CMK (cell line): ENCODE data around the gene FIGLA.

Experiments
- DNase-seq: peaks from one replicate; pipeline ENCODE4 v3.0.0-alpha.2; 2010; ENCODE audit warnings: low read depth

FIGLA gene

DNA sequence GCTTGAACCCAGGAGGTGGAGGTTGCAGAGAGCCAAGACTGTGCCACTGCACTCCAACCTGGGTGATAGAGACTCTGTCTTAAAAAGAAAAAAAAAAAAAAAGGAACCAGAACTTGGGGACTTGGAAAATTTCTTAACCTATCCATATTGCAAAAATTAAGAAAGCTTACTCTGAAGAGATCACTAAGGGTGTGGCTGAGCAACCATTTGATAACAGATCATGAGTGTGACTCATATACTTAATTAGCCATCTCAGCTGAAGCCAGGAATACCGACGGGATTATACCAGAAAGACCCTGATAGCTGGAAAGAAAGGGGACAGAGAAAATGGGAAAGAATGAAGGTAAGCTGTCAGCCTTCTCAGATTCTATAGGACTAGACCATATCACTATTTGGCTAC is 15.3 kb downstream of the FIGLA start:
- DNase-seq: no peak

DNA sequence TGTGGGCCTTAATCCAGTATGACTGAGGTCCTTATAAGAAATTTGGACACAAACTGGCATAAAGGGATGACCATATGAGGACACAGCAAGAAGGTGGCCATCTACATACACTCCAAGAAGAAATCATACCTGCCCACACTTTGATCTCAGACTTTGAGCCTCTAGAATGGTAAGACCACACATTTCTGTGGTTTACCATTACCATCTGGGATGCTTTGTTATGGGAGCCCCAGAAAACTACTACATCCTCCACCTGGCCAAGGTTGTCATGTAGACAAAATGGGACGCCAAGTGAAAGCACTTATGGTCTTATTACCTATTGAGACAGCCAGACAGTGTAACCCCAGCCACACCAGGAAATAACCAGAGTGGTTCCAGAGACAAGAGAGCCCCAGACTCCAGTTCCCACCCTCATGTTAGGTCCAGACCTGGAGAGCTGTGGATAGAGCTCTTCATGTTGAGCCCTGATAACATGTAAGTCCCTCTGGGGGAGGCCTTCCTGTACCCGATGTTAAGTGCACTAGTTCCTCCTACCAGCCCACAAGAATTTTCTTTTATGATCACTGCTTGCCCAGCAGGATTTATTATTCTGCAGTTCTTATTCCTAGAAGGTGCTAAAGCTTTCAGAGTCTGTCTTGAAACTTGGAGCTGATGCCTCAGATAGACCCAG is 17.8 kb downstream of the FIGLA start:
- no peak for DNase-seq

DNA sequence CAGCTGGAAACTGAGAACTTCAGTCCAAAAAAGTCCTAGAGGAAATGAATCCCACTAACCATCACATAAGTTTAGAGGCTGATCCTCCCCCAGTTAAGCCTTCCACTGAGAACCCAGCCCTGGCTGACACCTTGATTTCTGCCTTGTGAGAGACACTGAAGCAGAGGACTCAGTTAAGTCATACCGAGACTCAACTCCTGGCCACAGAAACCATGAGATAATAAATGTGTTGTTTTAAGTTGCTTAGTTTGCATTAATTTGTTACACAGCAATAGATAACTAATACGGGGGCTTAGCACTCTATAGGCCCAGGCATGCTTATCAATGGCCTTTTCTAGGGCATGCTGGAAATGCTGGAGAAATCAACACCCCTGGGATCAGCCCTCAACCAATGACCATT is 19.0 kb downstream of the FIGLA start:
- no peak for DNase-seq

- DNase-seq: no peak
Observed at GRCh38 chr2:70769450-70769849, 21.0 kb downstream of the FIGLA start.

GRCh38 chr2:70768590-70769085 is 21.8 kb downstream of the FIGLA start:
- no peak for DNase-seq

- DNase-seq: no peak
Observed at GRCh38 chr2:70767699-70768589, 22.5 kb downstream of the FIGLA start, which contains the start of gene ADD2. Gene ADD2 (minus strand): TSS chr2:70768200. CDS start chr2:70706408, 61,792 bp downstream.

DNA sequence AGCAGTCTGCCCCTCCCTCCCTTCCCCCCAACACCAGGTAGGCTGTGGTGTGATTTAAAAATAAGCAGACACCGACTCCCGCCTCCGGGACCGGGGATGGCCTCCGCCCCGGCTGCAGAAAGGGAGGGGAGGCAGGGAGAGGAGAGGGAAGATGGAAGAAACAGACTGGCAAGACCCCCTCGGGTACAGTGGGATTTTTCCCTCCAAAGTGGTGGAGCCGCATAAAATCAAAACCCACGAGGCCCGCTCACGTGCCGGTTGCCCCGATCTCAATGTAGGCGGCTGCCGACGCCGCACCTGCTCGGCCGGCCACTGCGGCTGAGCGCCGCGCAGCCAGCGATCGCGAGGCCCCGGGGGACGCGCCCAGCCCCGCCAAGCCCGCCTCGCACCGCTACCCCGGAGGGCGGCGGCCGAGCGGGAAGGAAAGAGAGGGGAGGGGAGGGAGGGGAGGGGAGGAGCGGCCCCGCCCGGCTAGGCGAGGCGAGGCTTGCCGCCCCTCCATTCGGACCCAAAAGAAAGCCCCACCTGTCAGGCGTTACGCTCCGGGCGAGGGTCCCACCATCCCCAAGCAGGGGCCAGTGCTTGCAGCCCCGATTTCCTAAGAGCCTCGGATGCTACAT is 23.3 kb downstream of the FIGLA start:
- no peak for DNase-seq

- no peak for DNase-seq
Observed at GRCh38 chr2:70766357-70767078, 23.9 kb downstream of the FIGLA start.

DNA sequence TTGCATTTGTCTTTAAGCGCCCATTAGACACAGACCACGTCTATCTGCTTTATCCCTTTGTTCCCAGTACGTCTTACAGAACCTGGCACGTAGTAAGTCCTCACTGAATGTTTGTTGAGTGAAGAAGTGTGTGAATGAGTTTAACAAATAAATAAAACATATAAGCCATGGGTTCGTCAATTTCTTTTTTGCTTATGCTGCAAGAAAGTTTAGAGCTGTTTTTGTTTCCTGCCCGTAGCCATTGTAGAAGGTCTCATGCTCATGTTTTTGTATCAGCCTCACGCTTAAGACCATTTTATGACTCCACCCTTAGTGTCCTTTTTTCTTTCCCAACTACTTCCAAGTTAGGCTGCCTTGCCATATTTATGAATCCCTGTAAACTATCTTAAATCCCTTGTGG is 24.9 kb downstream of the FIGLA start:
- DNase-seq: no peak

GRCh38 chr2:70759446-70759845 is 31.0 kb downstream of the FIGLA start:
- DNase-seq: no peak

DNA sequence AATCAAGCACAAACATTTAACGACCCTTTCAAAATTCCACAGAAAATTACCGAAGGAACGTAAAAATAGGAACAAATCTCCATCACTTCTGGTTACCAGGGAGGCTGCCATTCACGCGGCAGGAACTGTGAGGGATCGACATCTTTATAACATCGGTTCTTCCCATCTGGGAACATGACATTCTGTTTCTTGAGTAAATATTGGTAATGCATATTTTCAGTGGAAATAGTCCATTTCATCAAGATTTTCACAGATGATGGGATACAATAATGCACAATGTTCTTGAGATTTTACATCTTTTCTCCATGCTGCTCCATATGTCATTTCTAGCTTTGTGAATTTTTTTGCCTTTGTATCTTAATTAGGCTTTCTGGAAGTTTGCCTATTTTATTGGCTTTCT is 32.5 kb downstream of the FIGLA start:
- no peak for DNase-seq

DNA sequence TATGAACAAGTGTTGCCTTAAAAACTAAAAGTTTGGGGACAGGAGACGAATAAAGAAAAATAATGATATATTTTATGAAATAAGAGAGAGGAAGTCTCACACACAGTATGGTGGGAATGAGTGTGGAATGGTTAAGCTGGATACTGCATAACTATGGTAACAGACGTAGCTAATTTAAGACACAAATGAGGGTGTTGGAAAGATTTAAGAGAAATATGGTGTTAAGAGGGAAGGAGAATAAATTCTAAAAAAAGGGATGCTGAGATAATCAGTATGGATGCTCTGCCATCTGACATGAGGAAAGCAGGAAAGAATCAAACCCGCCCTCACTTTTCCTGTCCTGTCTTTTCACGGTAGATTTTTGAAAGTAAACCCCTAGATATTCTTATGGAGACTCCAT is 33.1 kb downstream of the FIGLA start:
- DNase-seq: no peak

DNA sequence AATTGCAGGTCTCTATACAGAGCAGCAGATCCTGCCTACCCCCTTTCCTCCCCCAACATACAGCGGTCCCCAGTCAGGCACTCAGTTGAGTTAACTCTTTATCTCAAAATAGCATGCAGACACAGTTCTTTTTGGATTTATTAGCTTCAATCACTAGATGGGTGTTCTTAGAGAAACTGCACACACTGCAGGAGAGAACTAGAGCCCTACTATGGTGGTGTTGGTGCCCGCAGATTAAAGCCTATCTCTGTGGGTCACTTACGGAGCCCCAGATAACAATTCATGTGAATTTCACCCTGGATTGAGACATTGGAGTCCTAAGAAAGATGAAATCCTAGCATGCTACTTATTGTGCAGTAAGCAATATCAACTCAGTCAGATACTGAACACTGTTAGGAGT is 34.3 kb downstream of the FIGLA start:
- no peak for DNase-seq

- no peak for DNase-seq
Observed at GRCh38 chr2:70753902-70754301, 36.5 kb downstream of the FIGLA start.

DNA sequence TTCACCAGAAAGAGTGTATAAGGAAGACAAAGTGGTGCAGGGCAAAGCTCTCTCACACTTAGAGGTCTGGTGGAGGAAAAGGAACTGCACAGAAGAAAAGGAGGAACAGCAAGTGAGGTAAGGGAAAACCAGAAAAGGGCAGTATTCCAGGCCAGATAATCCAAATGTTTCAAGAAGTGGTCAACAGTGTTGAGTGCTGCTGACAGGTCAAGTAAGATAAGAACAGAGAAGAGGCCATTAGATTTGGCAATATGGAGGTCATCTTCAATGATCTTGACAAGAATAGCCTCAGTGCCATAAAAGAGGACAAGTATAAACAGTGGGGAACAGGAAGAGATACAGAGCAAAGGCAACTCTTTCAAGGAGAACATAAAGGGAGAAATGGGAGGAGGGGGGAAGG is 37.4 kb downstream of the FIGLA start:
- DNase-seq: no peak

DNA sequence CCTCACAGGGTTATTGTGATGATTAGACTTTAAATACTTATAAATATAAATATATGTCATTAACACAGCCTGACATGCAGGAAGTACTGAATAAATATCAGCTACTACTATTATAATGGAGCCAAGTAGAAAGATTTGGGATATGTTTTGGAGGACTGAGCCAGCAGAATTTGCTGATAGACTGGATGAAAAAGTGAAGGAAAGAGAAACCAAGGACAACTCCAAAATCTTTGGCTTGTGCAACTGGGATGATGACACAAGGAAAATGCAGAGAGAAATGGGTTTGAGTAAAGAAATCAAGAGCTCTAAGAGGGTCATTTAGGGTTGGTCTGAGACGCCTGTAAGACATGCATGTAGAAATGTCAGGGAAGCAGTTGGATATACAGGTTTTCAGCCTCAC is 38.0 kb downstream of the FIGLA start:
- DNase-seq: no peak

- no peak for DNase-seq
Observed at GRCh38 chr2:70751881-70752280, 38.6 kb downstream of the FIGLA start.

- DNase-seq: no peak
Observed at GRCh38 chr2:70750320-70750719, 40.1 kb downstream of the FIGLA start.

DNA sequence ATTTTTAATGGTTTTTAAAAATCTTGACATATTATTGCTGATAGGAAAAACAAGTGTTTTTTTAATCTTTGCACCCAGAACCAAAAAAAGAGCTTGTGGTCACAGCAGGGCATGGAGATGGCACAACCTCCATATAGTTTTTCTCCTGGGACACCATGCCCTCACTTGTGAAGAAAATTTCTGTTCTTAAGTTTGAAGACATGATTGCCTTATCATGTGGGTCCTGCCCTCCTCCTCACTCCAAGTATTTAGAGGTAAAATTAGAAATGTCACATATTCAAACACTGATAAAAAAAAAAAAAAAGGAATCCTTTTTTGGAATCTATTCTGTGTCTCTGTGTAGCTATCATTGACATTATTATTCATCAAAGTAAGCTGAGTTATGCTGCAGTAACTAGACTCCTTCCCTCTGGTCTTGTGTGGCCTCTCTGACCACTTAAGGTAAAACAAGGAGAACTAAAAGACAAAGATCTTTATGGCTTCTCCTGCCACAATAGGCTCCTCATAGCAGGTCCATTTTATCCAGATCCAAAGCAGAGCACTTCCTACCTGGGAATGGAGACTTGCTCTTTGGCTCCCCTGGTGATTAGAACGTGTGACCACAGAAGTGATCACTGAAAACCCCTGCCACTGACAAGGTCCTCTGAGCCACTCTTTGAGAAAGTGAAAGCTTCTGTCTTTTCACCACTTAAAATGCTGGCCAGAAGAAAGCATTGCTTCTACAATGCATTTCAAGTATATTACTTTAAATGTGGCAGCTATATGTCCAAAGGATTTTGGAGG is 42.2 kb downstream of the FIGLA start:
- no peak for DNase-seq

DNA sequence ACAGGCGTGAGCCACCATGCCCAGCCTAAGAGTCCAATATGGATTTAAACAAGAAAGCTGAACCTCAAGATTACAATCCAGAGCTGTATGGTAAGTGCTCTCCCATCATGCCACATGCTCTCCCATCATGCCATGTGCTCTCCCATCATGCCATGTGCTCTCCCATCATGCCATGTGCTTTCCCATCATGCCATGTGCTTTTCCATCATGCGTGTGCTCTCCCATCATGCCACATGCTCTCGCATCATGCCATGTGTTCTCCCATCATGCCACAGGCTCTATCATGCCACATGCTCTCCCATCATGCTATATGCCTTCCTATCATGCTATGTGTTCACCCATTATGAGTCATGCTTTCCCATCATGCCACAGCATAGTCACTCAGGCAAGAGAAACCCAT is 43.2 kb downstream of the FIGLA start:
- DNase-seq: no peak
